ENCODE results near the gene UTP20. TPM values are rescaled to one million over a fixed set of nuclear protein-coding genes. Genes with fewer than 3 reads are reported as not detected.

UTP20 gene
- polyA plus RNA-seq, 1 donor (not counting 4 experiments of a cell fraction or from before 2014, with no cell fraction given), result 14.8 TPM

- Histone ChIP-seq H3K9ac (ENCODE audit: control insufficient read depth, extremely low read depth, insufficient read depth, low read length) (no peak overlapping the region), H3K9me1 (ENCODE audit: control insufficient read depth, extremely low read depth, insufficient read depth, low read length) (no peaks in the 10 kb centered on the region), H3K79me2 (ENCODE audit: control insufficient read depth, insufficient read depth, low read length) (no peaks in the 10 kb centered on the region), H3K27ac (ENCODE audit: control insufficient read depth, insufficient read depth, low read length) (no peak overlapping the region), H3K4me1 (ENCODE audit: control insufficient read depth, extremely low read depth, insufficient read depth, low read length) (no peaks in the 10 kb centered on the region), H3K4me3 (ENCODE audit: control insufficient read depth in 2 of 3, extremely low read depth in 1 of 3, insufficient read depth in 2 of 3, low read depth in 1 of 3, low read length in 3 of 3) (no peak overlapping the region), H3K27me3 (ENCODE audit: control insufficient read depth, extremely low read depth, insufficient read depth, low read length) (no peaks in the 10 kb centered on the region), H3K9me3 (ENCODE audit: control insufficient read depth, low read depth, low read length) (no peaks in the 10 kb centered on the region), H3K36me3 (ENCODE audit: control insufficient read depth in 2 of 2, extremely low read depth in 1 of 2, insufficient read depth in 2 of 2, low read length in 2 of 2) (peaks cover 7 to 10% of the 10 kb centered on the region in 2 experiments), H4K20me1 (ENCODE audit: control insufficient read depth, extremely low read depth, insufficient read depth, low read length) (no peaks in the 10 kb centered on the region), H3K4me2 (ENCODE audit: control insufficient read depth, extremely low read depth, insufficient read depth, low read depth, low read length) (no peak overlapping the region), H2AFZ (ENCODE audit: control insufficient read depth, low read length) (no peak overlapping the region)
- FAIRE-seq (no peak), DNase-seq (ENCODE audit: low read depth, low spot score) (no peak)
- TF ChIP-seq EZH2 (IDR thresholded peaks at IDR 0.05; ENCODE audit: low read length), result no peak
- TF ChIP-seq CTCF (optimal IDR thresholded peaks at IDR 0.05 in 1 of 3, IDR thresholded peaks at IDR 0.05 in 1 of 3, conservative IDR thresholded peaks at IDR 0.05 in 1 of 3; ENCODE audit: extremely low read depth in 1 of 3, insufficient read depth in 2 of 3, low read length in 3 of 3), result no peak
- dilution Hi-C loops (cut with MboI; ENCODE audit: extremely low pct_ligation_motif_present, low sequenced_read_pairs), result no loop called here
Observed at GRCh38 chr12:101302741-101303140, 22.8 kb downstream of the UTP20 start.

- TF ChIP-seq CTCF (optimal IDR thresholded peaks at IDR 0.05 in 1 of 3, IDR thresholded peaks at IDR 0.05 in 1 of 3, conservative IDR thresholded peaks at IDR 0.05 in 1 of 3; ENCODE audit: extremely low read depth in 1 of 3, insufficient read depth in 2 of 3, low read length in 3 of 3) (no peak), EZH2 (IDR thresholded peaks at IDR 0.05; ENCODE audit: low read length) (no peak)
- Histone ChIP-seq H3K9me3 (ENCODE audit: control insufficient read depth, low read depth, low read length) (no peaks in the 10 kb centered on the region), H3K9ac (ENCODE audit: control insufficient read depth, extremely low read depth, insufficient read depth, low read length) (no peak overlapping the region), H3K79me2 (ENCODE audit: control insufficient read depth, insufficient read depth, low read length) (no peaks in the 10 kb centered on the region), H3K27ac (ENCODE audit: control insufficient read depth, insufficient read depth, low read length) (no peak overlapping the region), H4K20me1 (ENCODE audit: control insufficient read depth, extremely low read depth, insufficient read depth, low read length) (no peaks in the 10 kb centered on the region), H2AFZ (ENCODE audit: control insufficient read depth, low read length) (no peak overlapping the region), H3K4me2 (ENCODE audit: control insufficient read depth, extremely low read depth, insufficient read depth, low read depth, low read length) (no peak overlapping the region), H3K27me3 (ENCODE audit: control insufficient read depth, extremely low read depth, insufficient read depth, low read length) (no peaks in the 10 kb centered on the region), H3K4me3 (ENCODE audit: control insufficient read depth in 2 of 3, extremely low read depth in 1 of 3, insufficient read depth in 2 of 3, low read depth in 1 of 3, low read length in 3 of 3) (no peak overlapping the region), H3K36me3 (ENCODE audit: control insufficient read depth in 2 of 2, extremely low read depth in 1 of 2, insufficient read depth in 2 of 2, low read length in 2 of 2) (peaks cover 7 to 10% of the 10 kb centered on the region in 2 experiments), H3K9me1 (ENCODE audit: control insufficient read depth, extremely low read depth, insufficient read depth, low read length) (no peaks in the 10 kb centered on the region), H3K4me1 (ENCODE audit: control insufficient read depth, extremely low read depth, insufficient read depth, low read length) (no peaks in the 10 kb centered on the region)
- DNase-seq (ENCODE audit: low read depth, low spot score) (no peak), FAIRE-seq (no peak)
- dilution Hi-C loops (cut with MboI; ENCODE audit: extremely low pct_ligation_motif_present, low sequenced_read_pairs), result no loop called here
Observed at GRCh38 chr12:101305226-101305779, 25.4 kb downstream of the UTP20 start.

Measured in keratinocyte (primary cell).